Fibroblast of mammary gland (primary cell): Measurements from ENCODE around the gene SYPL2.
"Not testable (repeated sequence)": the region's sequence is repeated elsewhere in the genome, so short reads cannot be mapped to it uniquely, and the experiment has no call there.

Experiments
- DNase-seq: peaks from one replicate; pipeline ENCODE4 v3.0.0-alpha.2; 2010; ENCODE audit warnings: low read depth
- H3K4me3 ChIP-seq: 2 replicates; pipeline ENCODE4 v1.5.1; 2011; ENCODE audit warnings: low read depth, mild to moderate bottlenecking, low read length, moderate library complexity; ENCODE audit not compliant: control insufficient read depth
- TF ChIP-seq, protein P1 (sequence below): conservative IDR thresholded peaks from 2 replicates; pipeline ENCODE4 v1.5.1; 2011; ENCODE audit warnings: low read depth, low read length, inconsistent platforms; ENCODE audit not compliant: control insufficient read depth, insufficient read depth

Gene SYPL2

DNA sequence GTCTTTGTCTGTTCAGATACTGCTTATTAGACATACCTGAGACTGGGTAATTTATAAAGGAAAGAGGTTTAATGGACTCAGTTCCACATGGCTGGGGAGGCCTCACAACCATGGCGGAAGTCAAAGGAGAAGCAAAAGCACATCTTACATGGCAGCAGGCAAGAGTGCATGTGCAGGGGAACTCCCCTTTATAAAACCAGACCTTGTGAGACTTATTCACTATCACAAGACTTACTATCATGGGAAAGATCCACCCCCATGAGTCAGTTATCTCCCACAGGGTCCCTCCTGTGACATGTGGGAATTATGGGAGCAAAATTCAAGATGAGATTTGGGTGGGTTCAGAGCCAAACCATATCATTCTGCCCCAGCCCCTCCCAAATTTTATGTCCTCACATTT lies 33.0 kb upstream of the SYPL2 start:
- TF ChIP-seq, protein P1, sequence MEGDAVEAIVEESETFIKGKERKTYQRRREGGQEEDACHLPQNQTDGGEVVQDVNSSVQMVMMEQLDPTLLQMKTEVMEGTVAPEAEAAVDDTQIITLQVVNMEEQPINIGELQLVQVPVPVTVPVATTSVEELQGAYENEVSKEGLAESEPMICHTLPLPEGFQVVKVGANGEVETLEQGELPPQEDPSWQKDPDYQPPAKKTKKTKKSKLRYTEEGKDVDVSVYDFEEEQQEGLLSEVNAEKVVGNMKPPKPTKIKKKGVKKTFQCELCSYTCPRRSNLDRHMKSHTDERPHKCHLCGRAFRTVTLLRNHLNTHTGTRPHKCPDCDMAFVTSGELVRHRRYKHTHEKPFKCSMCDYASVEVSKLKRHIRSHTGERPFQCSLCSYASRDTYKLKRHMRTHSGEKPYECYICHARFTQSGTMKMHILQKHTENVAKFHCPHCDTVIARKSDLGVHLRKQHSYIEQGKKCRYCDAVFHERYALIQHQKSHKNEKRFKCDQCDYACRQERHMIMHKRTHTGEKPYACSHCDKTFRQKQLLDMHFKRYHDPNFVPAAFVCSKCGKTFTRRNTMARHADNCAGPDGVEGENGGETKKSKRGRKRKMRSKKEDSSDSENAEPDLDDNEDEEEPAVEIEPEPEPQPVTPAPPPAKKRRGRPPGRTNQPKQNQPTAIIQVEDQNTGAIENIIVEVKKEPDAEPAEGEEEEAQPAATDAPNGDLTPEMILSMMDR: no peak
- H3K4me3 ChIP-seq: no peak overlapping the region
- DNase-seq: peak; percentile 53

DNA sequence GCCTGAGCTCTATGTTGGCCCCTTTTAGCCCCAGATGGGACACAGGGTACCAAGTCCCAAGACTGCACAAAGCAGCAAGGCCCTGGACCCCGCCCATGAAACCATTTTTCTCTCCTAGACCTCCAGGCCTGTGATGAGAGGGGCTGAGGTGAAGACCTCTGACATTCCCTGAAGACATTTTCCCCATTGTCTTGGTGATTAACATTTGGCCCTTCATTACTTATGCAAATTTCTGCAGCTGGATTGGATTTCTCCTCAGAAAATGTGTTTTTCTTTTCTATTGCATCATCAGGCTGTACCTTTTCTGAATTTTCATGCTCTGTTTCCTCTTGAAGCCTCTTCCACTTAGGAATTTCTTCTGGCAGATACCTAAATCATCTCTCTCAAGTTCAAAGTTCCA lies 31.9 kb upstream of the SYPL2 start:
- TF ChIP-seq, protein P1: no peak
- no peak overlapping the region for H3K4me3 ChIP-seq
- no peak for DNase-seq

DNA sequence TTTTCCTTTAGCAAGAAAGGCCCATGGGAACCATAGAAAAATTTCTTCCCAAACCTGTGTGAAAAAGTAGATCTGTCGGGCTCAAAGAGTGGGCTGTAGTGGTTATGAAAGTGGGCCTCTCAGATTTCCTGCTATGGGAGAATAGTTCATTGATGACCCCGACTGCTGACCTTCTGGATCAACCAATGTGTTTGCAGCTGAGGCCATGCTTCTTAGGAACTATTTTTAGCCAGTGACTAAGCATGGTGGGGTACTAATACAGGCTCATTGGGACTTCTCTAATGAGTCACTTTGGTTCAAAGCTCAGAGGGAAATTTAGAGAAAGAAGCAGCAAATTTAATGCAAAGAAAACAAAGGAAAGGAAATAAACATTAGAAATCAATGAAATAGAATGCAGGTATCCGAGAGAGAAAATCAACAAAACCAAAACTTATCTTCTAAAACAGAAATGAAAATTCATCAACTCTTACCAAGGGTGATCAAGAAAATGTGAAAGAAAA lies 27.5 kb upstream of the SYPL2 start:
- H3K4me3 ChIP-seq: no peak overlapping the region
- TF ChIP-seq, protein P1: no peak
- DNase-seq: peak; percentile 99

- H3K4me3 ChIP-seq: no peak overlapping the region
- TF ChIP-seq, protein P1: no peak
- peak; percentile 91 for DNase-seq
These were observed 25.3 kb upstream of the SYPL2 start for GRCh38 chr1:109441069-109441468.

GRCh38 chr1:109443476-109443875 lies 22.9 kb upstream of the SYPL2 start:
- TF ChIP-seq, protein P1: no peak
- DNase-seq: no peak
- H3K4me3 ChIP-seq: no peak overlapping the region

DNA sequence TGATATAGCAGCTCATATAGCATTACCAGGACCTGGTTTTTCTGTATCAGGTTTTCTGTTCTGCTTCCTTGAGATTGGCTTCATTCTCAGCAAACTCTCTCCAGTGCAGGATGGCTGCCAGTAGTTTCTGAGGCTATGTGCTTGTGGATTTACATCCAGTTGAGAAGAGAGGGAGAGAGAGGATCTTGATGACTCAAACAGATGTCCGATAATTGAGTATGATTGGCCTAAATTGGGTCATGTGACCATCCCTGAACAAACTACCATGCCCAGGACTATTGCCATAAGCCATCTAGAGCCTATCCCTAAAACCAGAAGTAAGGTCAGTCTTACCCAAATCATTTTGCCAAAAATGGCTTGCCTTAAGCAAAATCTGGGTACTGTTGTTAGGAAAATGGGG lies 22.0 kb upstream of the SYPL2 start:
- DNase-seq: peak; percentile 36
- TF ChIP-seq, protein P1: no peak
- H3K4me3 ChIP-seq: no peak overlapping the region

DNA sequence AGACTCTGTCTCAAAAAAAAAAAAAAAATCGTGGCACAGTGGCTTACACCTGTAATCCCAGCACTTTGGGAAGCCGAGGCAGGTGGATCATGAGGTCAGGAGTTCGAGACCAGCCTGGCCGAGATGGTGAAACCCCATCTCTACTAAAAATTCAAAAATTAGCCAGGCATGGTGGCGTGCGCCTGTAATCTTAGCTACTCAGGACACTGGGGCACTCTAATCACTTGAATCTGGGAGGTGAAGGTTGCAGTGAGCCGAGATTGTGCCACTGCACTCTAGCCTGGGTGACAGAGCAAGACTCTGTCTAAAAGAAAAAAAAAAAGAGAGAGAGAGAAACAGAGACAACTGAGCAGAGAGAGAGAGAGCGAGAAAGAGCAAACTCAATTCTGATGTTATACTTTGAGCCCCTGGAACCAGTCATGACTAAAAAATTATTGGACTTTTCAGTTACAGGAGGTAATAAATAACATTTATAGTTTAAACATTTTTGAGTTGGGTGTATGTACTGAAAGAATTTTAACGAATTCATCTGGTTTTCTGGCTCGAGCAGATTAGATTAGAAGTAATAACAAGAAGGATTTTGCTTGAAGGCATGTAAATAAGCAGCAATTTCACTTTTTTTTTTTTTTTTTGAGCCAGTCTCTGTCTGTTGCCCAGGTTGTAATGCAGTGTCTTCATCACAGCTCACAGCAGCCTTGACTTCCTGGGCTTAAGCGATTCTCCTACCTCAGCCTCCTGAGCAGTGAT lies 20.2 kb upstream of the SYPL2 start:
- DNase-seq, H3K4me3 ChIP-seq: not testable (repeated sequence)
